Endothelial cell of umbilical vein (primary cell): ENCODE results near the gene IDI2. TPM values are rescaled to one million over a fixed set of nuclear protein-coding genes. Genes with fewer than 3 reads are reported as not detected.

Source experiments
- BruUV-seq: library from RNA; stranded (reverse); fragments of 400-500 nt; replicated peaks from 2 replicates; lab custom pipeline; 2021; lab: Mats Ljungman, UMichigan
- CTCF ChIA-PET: fragments of 300-600, 350-600 bp; sonication (Branson Sonifier 250); formaldehyde crosslinking; loops from one replicate; lab custom pipeline; 2021; ENCODE audit warnings: antibody characterized with exemption, inconsistent platforms; lab: Charles Lee
- POLR2A ChIA-PET: fragments of 300-600, 350-600 bp; sonication (Branson Sonifier 250); formaldehyde crosslinking; loops from one replicate; lab custom pipeline; 2021; ENCODE audit warnings: antibody characterized with exemption, inconsistent platforms; lab: Charles Lee
- DNase-seq: peaks from one replicate; pipeline ENCODE4 v3.0.0-alpha.2; 2011; ENCODE audit warnings: low read depth, low spot score
- FAIRE-seq: peaks from 2 replicates; lab custom pipeline; 2011; peaks lifted over from hg19 to GRCh38; lab: Jason Lieb, UNC
- H2AFZ ChIP-seq: 2 replicates; pipeline ENCODE4 v1.6.0; 2012; ENCODE audit warnings: low read depth, low read length, control low read depth, inconsistent platforms
- H3K27ac ChIP-seq: 2 replicates; pipeline ENCODE4 v1.5.1; 2011; ENCODE audit warnings: low read depth, mild to moderate bottlenecking, control low read depth, low read length, moderate library complexity; ENCODE audit not compliant: insufficient read depth
- H3K27me3 ChIP-seq, 2 experiments: 2 replicates each; pipeline versions ENCODE4 v1.6.0 to v1.6.1; 2011; ENCODE audit warnings: low read length in 2 of 2, mixed read lengths in 1 of 2; ENCODE audit not compliant: control insufficient read depth in 2 of 2, insufficient read depth in 2 of 2
- H3K36me3 ChIP-seq, 2 experiments: 2 replicates in 1 of 2; 3 replicates in 1 of 2; pipeline ENCODE4 v1.5.1; 2011; ENCODE audit warnings: low read length in 2 of 2, mild to moderate bottlenecking in 1 of 2, moderate library complexity in 1 of 2; ENCODE audit not compliant: control insufficient read depth in 2 of 2, insufficient read depth in 2 of 2; ENCODE audit errors: extremely low read depth in 1 of 2
- H3K4me1 ChIP-seq: 3 replicates; pipeline ENCODE4 v1.5.1; 2011; ENCODE audit warnings: mild to moderate bottlenecking, low read length; ENCODE audit not compliant: control insufficient read depth, insufficient read depth; ENCODE audit errors: extremely low read depth
- H3K4me2 ChIP-seq: 2 replicates; pipeline ENCODE4 v1.6.1; 2011; ENCODE audit warnings: low read length, control low read depth, mixed read lengths; ENCODE audit not compliant: insufficient read depth
- H3K4me3 ChIP-seq, 3 experiments: fragments of 200-600 bp in 1 of 3; sonication (generic), shearing (Covaris generic) in 1 of 3; replicated peaks in 1 of 3; 2 replicates each; pipeline ENCODE4 v1.5.1; 2011 to 2016; ENCODE audit warnings: control low read depth in 3 of 3, low read length in 3 of 3, mild to moderate bottlenecking in 2 of 3, inconsistent platforms in 1 of 3, low read depth in 1 of 3, moderate library complexity in 1 of 3; ENCODE audit not compliant: insufficient read depth in 1 of 3
- H3K79me2 ChIP-seq: 2 replicates; pipeline ENCODE4 v1.6.0; 2012; ENCODE audit warnings: low read length, inconsistent platforms; ENCODE audit not compliant: control insufficient read depth, insufficient read depth
- H3K9ac ChIP-seq: replicated peaks from 2 replicates; pipeline ENCODE3; 2011; ENCODE audit warnings: low read length, control low read depth; ENCODE audit not compliant: insufficient read depth; ENCODE audit errors: extremely low read depth
- H3K9me1 ChIP-seq: replicated peaks from 3 replicates; pipeline ENCODE4 v1.6.0; 2011; ENCODE audit warnings: mild to moderate bottlenecking, low read length; ENCODE audit not compliant: control insufficient read depth, insufficient read depth; ENCODE audit errors: extremely low read depth
- H3K9me3 ChIP-seq: replicated peaks from 2 replicates; pipeline ENCODE4 v1.5.1; 2012; ENCODE audit warnings: low read length, inconsistent platforms; ENCODE audit not compliant: control insufficient read depth, insufficient read depth
- H4K20me1 ChIP-seq: replicated peaks from 2 replicates; pipeline ENCODE3; 2011; ENCODE audit warnings: mild to moderate bottlenecking, low read length; ENCODE audit not compliant: control insufficient read depth, insufficient read depth; ENCODE audit errors: extremely low read depth
- CTCF ChIP-seq, 2 donors: IDR thresholded peaks; 1 replicate in 1 of 2; 2 replicates in 1 of 2; pipeline ENCODE4 v1.5.1; 2011; ENCODE audit warnings: low read length in 2 of 2, mild to moderate bottlenecking in 2 of 2, moderate library complexity in 2 of 2, control low read depth in 1 of 2, inconsistent platforms in 1 of 2, low read depth in 1 of 2; ENCODE audit not compliant: insufficient read depth in 1 of 2; ENCODE audit errors: extremely low read depth in 1 of 2
- EZH2 ChIP-seq: IDR thresholded peaks from 2 replicates; pipeline ENCODE4 v1.6.1; 2012; ENCODE audit warnings: borderline replicate concordance, low read depth, mild to moderate bottlenecking, moderate library complexity, low read length, inconsistent platforms; ENCODE audit not compliant: severe bottlenecking
- GATA2 ChIP-seq: IDR thresholded peaks from 2 replicates; pipeline ENCODE4 v1.7.0; 2011; ENCODE audit warnings: low read depth, mild to moderate bottlenecking, moderate library complexity, mixed read lengths, low read length; ENCODE audit not compliant: insufficient read length, insufficient read depth
- MYC ChIP-seq: IDR thresholded peaks from one replicate; pipeline ENCODE4 v1.6.1; 2011; ENCODE audit warnings: mild to moderate bottlenecking, low read depth, low read length
- POLR2AphosphoS5 ChIP-seq: IDR thresholded peaks from 2 replicates; pipeline ENCODE4 v1.6.1; 2012; ENCODE audit warnings: low read depth, mild to moderate bottlenecking, control low read depth, low read length, moderate library complexity; ENCODE audit not compliant: insufficient read depth
- dilution Hi-C: fragments of 300-500 bp; cut with MboI; formaldehyde crosslinking; loops from one replicate; pipeline ENCODE4 v1.15.0; 2019; ENCODE audit warnings: low sequenced_read_pairs; ENCODE audit not compliant: extremely low pct_ligation_motif_present
- intact Hi-C: fragments of 100-400 bp; cut with micrococcal nuclease; formaldehyde crosslinking; loops from one replicate; pipeline ENCODE4 v1.10.0; 2022
- polyA plus RNA-seq, 4 experiments: library from polyadenylated mRNA; depleted of rRNA in 3 of 4; stranded (reverse) in 3 of 4; unstranded in 1 of 4; fragments of >200 nt; gene quantifications; 2 replicates each; pipeline versions ENCODE4 v1.2.1 to v1.2.3, GENCODE V29; 2011 to 2012; ENCODE audit warnings: missing spikeins in 1 of 4
- total RNA-seq: library from RNA; stranded (reverse); gene quantifications from 2 replicates; pipeline ENCODE4 v1.2.3, GENCODE V29; 2021
- TF ChIP-seq, protein P1 (sequence below): IDR thresholded peaks from 2 replicates; pipeline ENCODE4 v1.6.1; 2011; ENCODE audit not compliant: insufficient read depth, insufficient read length

The IDI2 gene
- total and polyA plus RNA-seq, 2 donors (not counting 3 experiments of a cell fraction or from before 2014, with no cell fraction given) = not detected

DNA sequence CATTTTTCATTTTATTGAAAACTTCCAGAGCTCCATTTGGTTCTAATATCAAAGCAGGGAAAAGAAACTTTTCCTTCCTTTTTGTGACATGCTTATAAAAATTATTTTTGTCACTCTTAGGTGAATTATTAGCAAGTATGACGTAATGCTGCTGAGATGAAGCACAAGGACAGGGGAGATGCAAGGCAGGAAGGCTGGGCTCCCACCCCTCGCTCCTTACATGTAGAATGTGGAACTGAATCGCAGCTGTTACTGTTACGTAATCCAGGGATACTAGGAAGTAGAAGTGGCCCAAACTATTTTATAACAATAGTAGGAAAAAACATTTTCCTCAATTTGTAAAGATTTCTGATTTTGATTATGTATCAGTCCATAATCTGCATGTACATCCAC, 54.5 kb downstream of the IDI2 start:
- H4K20me1 ChIP-seq = no peaks in the 10 kb centered on the region
- dilution Hi-C loops = no loop called here
- no peak overlapping the region for H3K9ac ChIP-seq
- H2AFZ ChIP-seq = no peak overlapping the region
- no peaks in the 10 kb centered on the region for H3K9me3 ChIP-seq
- no peaks in the 10 kb centered on the region for H3K4me1 ChIP-seq
- H3K79me2 ChIP-seq = no peaks in the 10 kb centered on the region
- H3K27ac ChIP-seq = no peak overlapping the region
- H3K4me3 ChIP-seq = no peak overlapping the region
- TF ChIP-seq EZH2 = no peak
- TF ChIP-seq, protein P1, sequence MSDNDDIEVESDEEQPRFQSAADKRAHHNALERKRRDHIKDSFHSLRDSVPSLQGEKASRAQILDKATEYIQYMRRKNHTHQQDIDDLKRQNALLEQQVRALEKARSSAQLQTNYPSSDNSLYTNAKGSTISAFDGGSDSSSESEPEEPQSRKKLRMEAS = no peak
- no peak for TF ChIP-seq CTCF (IDR thresholded peaks at IDR 0.05; ENCODE audit: extremely low read depth in 1 of 2, insufficient read depth in 1 of 2, low read depth in 1 of 2, low read length in 2 of 2)
- no peak for TF ChIP-seq MYC
- no peak for TF ChIP-seq POLR2AphosphoS5
- TF ChIP-seq GATA2 = no peak
- H3K27me3 ChIP-seq = peaks cover 16 to 21% of the 10 kb centered on the region in 2 experiments
- BruUV-seq = no TSS peak
- DNase-seq (no peak), FAIRE-seq (no peak)
- POLR2A ChIA-PET = no interaction called here
- no peak overlapping the region for H3K4me2 ChIP-seq
- no peaks in the 10 kb centered on the region for H3K9me1 ChIP-seq
- H3K36me3 ChIP-seq = no peaks in the 10 kb centered on the region
- intact Hi-C loops = no loop called here
- CTCF ChIA-PET = interaction anchor here (1.3 to 1.4 kb wide), 3 partner anchors 9 to 17 kb away, joined by 3 to 5 read pairs (median 3); partner anchors contain the start of gene GTPBP4
